Ovary (tissue), 9 donors: ENCODE results near the gene ADAMTSL3. TPM values are rescaled to one million over a fixed set of nuclear protein-coding genes. Genes with fewer than 3 reads are reported as not detected.

Experiments
- DNase-seq, 5 donors: peaks; one replicate each; pipeline ENCODE4 v3.0.0-alpha.2; 2019 to 2020
- H3K27ac ChIP-seq, 2 donors: fragments of 200-600 bp; one replicate each; pipeline versions ENCODE4 v1.5.1 to v1.8.0; 2019 to 2022
- H3K27me3 ChIP-seq: fragments of 200-600 bp; one replicate; pipeline ENCODE4 v1.8.0; 2022
- H3K36me3 ChIP-seq: fragments of 200-600 bp; sonication (generic); one replicate; pipeline ENCODE4 v1.5.1; 2019
- H3K4me1 ChIP-seq: one replicate; pipeline ENCODE4 v1.8.1; 2013; ENCODE audit warnings: mild to moderate bottlenecking, moderate library complexity; ENCODE audit not compliant: insufficient read depth
- H3K4me3 ChIP-seq: fragments of 200-600 bp; sonication (generic); one replicate; pipeline ENCODE4 v1.5.1; 2017
- H3K9me3 ChIP-seq, 2 donors: fragments of 200-600 bp in 1 of 2; sonication (generic) in 1 of 2; one replicate each; pipeline versions ENCODE4 v1.5.1 to v1.8.1; 2013 to 2019; ENCODE audit warnings: mild to moderate bottlenecking in 1 of 2, moderate library complexity in 1 of 2
- EP300 ChIP-seq: sonication (generic); formaldehyde crosslinking; IDR thresholded peaks from one replicate; pipeline ENCODE4 v1.6.1; 2017; ENCODE audit warnings: antibody characterized with exemption
- POLR2A ChIP-seq: fragments of 450-650 bp; IDR thresholded peaks from one replicate; pipeline ENCODE4 v1.6.1; 2017; ENCODE audit warnings: antibody characterized with exemption, mild to moderate bottlenecking, moderate library complexity
- WGBS, 3 donors: extraction: QIAGEN DNeasy Blood & Tissue Kit in 1 of 3; methylation state at CpG; one replicate each; pipeline versions ENCODE4 v1.1.5 to v1.1.7; 2013 to 2017; 5-methylcytosine and 5-hydroxymethylcytosine counted together
- intact Hi-C, 4 donors: fragments of 100-400 bp; cut with DNase I; formaldehyde crosslinking; loops; one replicate each; pipeline versions ENCODE4 v1.11.0 to v1.15.1; 2022 to 2023
- polyA plus RNA-seq, 2 donors: library from polyadenylated mRNA; stranded (reverse); fragments of 200-250 nt in 1 of 2; fragments of 350-450 nt in 1 of 2; fragmentation: Illumina TruSeq in 1 of 2; extraction: RNeasy Lipid Tissue Mini Kit (QIAGEN cat#74804) in 1 of 2; gene quantifications; one replicate each; pipeline ENCODE4 v1.2.3, GENCODE V29; 2013 to 2014
- total RNA-seq, 7 donors: library from RNA; depleted of rRNA in 2 of 7; stranded (reverse); fragments of >200 nt in 2 of 7; fragmentation: NEBNext Ultra II Directional in 3 of 7; extraction: Animal tissue kit (Norgen Biotek cat#: 25700) in 3 of 7; gene quantifications; one replicate each; pipeline versions ENCODE4 v1.1.0 to v1.2.4, GENCODE V29; 2016 to 2023
- TF ChIP-seq, protein P1 (sequence below), 3 donors: fragments of 450-650 bp in 2 of 3; fragments of 200-600 bp in 1 of 3; IDR thresholded peaks; one replicate each; pipeline versions ENCODE4 v1.5.1 to v1.8.0; 2016 to 2022; ENCODE audit warnings: antibody characterized with exemption in 3 of 3, mild to moderate bottlenecking in 1 of 3
- donor health status: DM: no; HTN: no; CAD: no; lungs with moderate emphysema.
- donor health status: DM: no; HTN: no; CAD: no.
- donor health status: Bipolar disorder and iron deficiency.
- donor health status: DM: yes; HTN: yes; CAD: no.
- donor health status: DM: no; HTN: no; CAD: no.
- donor health status: DM: yes; HTN: yes; CAD: no.

The ADAMTSL3 gene
- total and polyA plus RNA-seq, 9 donors = 0.96 to 9.0 (median 3.7) TPM

DNA sequence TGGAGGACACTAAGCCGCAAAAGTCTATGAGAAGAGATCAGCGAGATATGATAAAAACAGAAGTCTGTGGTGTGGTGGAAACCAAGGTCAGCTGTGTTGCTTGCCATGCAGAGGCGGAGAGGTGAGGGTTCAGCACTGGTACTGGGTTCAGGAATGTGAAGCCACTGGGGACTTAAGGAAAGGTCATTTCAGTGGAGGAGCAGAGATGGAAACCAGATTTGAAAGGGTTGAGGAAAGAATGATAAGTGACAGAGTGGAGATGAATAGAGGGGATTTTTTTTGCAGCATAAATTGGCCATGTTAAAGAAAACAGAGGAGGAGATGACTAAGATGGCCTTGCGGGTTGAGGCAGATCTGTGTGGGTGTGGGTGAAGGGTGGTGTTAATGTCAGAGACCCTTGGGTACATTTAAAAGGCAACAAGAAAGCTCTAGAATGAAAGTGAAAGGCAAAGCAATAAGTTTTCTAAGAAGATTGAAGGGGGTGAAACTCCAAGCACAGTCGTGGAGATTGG, 265.5 kb downstream of the ADAMTSL3 start:
- no peak for TF ChIP-seq POLR2A
- TF ChIP-seq, protein P1, sequence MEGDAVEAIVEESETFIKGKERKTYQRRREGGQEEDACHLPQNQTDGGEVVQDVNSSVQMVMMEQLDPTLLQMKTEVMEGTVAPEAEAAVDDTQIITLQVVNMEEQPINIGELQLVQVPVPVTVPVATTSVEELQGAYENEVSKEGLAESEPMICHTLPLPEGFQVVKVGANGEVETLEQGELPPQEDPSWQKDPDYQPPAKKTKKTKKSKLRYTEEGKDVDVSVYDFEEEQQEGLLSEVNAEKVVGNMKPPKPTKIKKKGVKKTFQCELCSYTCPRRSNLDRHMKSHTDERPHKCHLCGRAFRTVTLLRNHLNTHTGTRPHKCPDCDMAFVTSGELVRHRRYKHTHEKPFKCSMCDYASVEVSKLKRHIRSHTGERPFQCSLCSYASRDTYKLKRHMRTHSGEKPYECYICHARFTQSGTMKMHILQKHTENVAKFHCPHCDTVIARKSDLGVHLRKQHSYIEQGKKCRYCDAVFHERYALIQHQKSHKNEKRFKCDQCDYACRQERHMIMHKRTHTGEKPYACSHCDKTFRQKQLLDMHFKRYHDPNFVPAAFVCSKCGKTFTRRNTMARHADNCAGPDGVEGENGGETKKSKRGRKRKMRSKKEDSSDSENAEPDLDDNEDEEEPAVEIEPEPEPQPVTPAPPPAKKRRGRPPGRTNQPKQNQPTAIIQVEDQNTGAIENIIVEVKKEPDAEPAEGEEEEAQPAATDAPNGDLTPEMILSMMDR (IDR thresholded peaks at IDR 0.05) = no peak
- H3K4me3 ChIP-seq = no peak overlapping the region
- no peaks in the 10 kb centered on the region for H3K27me3 ChIP-seq
- WGBS, 3 donors = 71 to 73% (median 73%) methylated on average over 5 of the region's 5 CpGs
- DNase-seq = no peak
- intact Hi-C loops = no loop called here
- H3K9me3 ChIP-seq = no peaks in the 10 kb centered on the region
- no peaks in the 10 kb centered on the region for H3K36me3 ChIP-seq
- no peak overlapping the region for H3K27ac ChIP-seq
- no peaks in the 10 kb centered on the region for H3K4me1 ChIP-seq

- TF ChIP-seq EP300 (no peak), POLR2A (no peak)
- TF ChIP-seq, protein P1 (IDR thresholded peaks at IDR 0.05) = no peak
- no peak for DNase-seq
- Histone ChIP-seq H3K27me3 (no peaks in the 10 kb centered on the region), H3K9me3 (no peaks in the 10 kb centered on the region), H3K36me3 (no peaks in the 10 kb centered on the region), H3K4me3 (no peak overlapping the region), H3K4me1 (no peaks in the 10 kb centered on the region), H3K27ac (no peak overlapping the region)
- intact Hi-C loops = no loop called here
- WGBS, 3 donors = 71 to 86% (median 84%) methylated on average over 5 of the region's 5 CpGs
Measured at GRCh38 chr15:83919978-83920510, 266.1 kb downstream of the ADAMTSL3 start.

GRCh38 chr15:83922649-83923294, 268.8 kb downstream of the ADAMTSL3 start:
- 68 to 79% (median 77%) methylated on average over 2 of the region's 2 CpGs for WGBS, 3 donors
- intact Hi-C loops = no loop called here
- H3K36me3 ChIP-seq = no peaks in the 10 kb centered on the region
- H3K4me3 ChIP-seq = no peak overlapping the region
- H3K4me1 ChIP-seq = no peaks in the 10 kb centered on the region
- TF ChIP-seq, protein P1 (IDR thresholded peaks at IDR 0.05) = no peak
- TF ChIP-seq POLR2A (no peak), EP300 (no peak)
- no peak overlapping the region for H3K27ac ChIP-seq
- no peaks in the 10 kb centered on the region for H3K9me3 ChIP-seq
- H3K27me3 ChIP-seq = no peaks in the 10 kb centered on the region
- no peak for DNase-seq

DNA sequence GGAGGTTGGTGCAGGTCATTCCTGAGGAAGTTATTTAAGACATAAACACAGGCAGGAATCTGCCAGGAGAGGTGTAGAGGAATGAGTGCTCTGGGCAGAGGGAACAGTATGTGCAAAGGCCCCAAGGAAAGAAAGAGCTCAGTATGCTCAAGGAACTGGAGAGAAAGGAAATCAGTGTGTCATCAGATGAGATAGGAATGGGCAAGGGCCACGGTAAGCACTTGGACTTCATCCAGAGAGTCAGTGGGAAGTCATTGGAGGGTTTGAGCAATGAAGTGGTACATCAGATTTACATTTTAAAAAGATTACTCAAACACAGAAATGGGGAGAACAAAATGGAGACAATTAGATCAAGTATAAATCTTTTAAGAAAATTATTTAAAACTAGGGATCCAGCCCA, 272.2 kb downstream of the ADAMTSL3 start:
- Histone ChIP-seq H3K27me3 (no peaks in the 10 kb centered on the region), H3K4me3 (no peak overlapping the region), H3K4me1 (peaks cover 2% of the 10 kb centered on the region), H3K27ac (no peak overlapping the region), H3K36me3 (no peaks in the 10 kb centered on the region), H3K9me3 (no peaks in the 10 kb centered on the region)
- WGBS, 3 donors = 56 to 68% (median 60%) methylated on average over 1 of the region's 1 CpG
- TF ChIP-seq, protein P1 (IDR thresholded peaks at IDR 0.05) = no peak
- TF ChIP-seq POLR2A (no peak), EP300 (no peak)
- intact Hi-C loops = no loop called here
- DNase-seq = no peak
